ENCODE data around the gene KRTAP21-2. TPM values are rescaled to one million over a fixed set of nuclear protein-coding genes. Genes with fewer than 3 reads are reported as not detected.
"Not testable (repeated sequence)": the region's sequence is repeated elsewhere in the genome, so short reads cannot be mapped to it uniquely, and the experiment has no call there.

Gene KRTAP21-2
- total RNA-seq, 1 donor from 2014 or later: not detected

GRCh38 chr21:30758306-30758705 lies 11.2 kb upstream of the KRTAP21-2 start:
- intact Hi-C loops (cut with DNase I): no loop called here
- TF ChIP-seq, protein P1, sequence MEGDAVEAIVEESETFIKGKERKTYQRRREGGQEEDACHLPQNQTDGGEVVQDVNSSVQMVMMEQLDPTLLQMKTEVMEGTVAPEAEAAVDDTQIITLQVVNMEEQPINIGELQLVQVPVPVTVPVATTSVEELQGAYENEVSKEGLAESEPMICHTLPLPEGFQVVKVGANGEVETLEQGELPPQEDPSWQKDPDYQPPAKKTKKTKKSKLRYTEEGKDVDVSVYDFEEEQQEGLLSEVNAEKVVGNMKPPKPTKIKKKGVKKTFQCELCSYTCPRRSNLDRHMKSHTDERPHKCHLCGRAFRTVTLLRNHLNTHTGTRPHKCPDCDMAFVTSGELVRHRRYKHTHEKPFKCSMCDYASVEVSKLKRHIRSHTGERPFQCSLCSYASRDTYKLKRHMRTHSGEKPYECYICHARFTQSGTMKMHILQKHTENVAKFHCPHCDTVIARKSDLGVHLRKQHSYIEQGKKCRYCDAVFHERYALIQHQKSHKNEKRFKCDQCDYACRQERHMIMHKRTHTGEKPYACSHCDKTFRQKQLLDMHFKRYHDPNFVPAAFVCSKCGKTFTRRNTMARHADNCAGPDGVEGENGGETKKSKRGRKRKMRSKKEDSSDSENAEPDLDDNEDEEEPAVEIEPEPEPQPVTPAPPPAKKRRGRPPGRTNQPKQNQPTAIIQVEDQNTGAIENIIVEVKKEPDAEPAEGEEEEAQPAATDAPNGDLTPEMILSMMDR (IDR thresholded peaks at IDR 0.05): no peak
- ATAC-seq: no peak
- Histone ChIP-seq H3K4me1 (no peaks in the 10 kb centered on the region), H3K27ac (no peak overlapping the region), H3K4me3 (no peak overlapping the region), H3K27me3 (no peaks in the 10 kb centered on the region), H3K9me3 (no peaks in the 10 kb centered on the region), H3K36me3 (no peaks in the 10 kb centered on the region)
- DNase-seq: no peak

- H3K4me1 ChIP-seq; intact Hi-C loops (cut with DNase I); H3K36me3 ChIP-seq; H3K9me3 ChIP-seq; H3K27me3 ChIP-seq; H3K4me3 ChIP-seq; DNase-seq; H3K27ac ChIP-seq; ATAC-seq: not testable (repeated sequence)
Measured at GRCh38 chr21:30755328-30755727, 8.3 kb upstream of the KRTAP21-2 start, which contains the start of gene KRTAP21-1. Gene KRTAP21-1 (minus strand): TSS chr21:30755428. CDS start chr21:30755378, 50 bp downstream.

GRCh38 chr21:30740462-30740861 lies 6.6 kb downstream of the KRTAP21-2 start:
- TF ChIP-seq, protein P1 (IDR thresholded peaks at IDR 0.05): no peak
- ATAC-seq (no peak), DNase-seq (no peak)
- intact Hi-C loops (cut with DNase I): no loop called here
- Histone ChIP-seq H3K9me3 (no peaks in the 10 kb centered on the region), H3K27me3 (no peaks in the 10 kb centered on the region), H3K4me1 (no peaks in the 10 kb centered on the region), H3K27ac (no peak overlapping the region), H3K36me3 (no peaks in the 10 kb centered on the region), H3K4me3 (no peak overlapping the region)

- TF ChIP-seq, protein P1 (IDR thresholded peaks at IDR 0.05): no peak
- Histone ChIP-seq H3K9me3 (no peaks in the 10 kb centered on the region), H3K4me3 (no peak overlapping the region), H3K36me3 (no peaks in the 10 kb centered on the region), H3K27ac (no peak overlapping the region), H3K27me3 (no peaks in the 10 kb centered on the region), H3K4me1 (no peaks in the 10 kb centered on the region)
- DNase-seq (no peak), ATAC-seq (no peak)
- intact Hi-C loops (cut with DNase I): no loop called here
Measured at GRCh38 chr21:30733026-30733425, 14.0 kb downstream of the KRTAP21-2 start.

DNA sequence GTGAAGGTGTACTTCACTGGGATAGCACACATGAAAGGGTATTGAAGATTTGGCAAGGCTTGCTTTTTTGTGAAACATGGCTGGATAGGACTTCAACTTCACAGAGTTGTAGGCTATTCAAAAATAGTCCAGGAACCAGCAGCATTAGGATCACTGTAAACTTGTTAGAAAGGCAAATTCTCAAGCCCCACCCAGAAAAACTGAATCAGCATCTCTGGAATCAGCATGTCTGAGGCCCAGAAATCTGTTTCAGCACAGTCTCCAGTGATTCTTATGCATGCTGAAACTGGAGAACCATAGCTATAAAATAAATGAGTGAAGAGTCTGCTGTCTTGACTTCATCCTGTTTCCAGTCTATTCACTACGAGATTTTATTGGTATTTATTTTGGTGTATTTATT lies 20.3 kb downstream of the KRTAP21-2 start:
- no peak for DNase-seq
- Histone ChIP-seq H3K36me3 (no peaks in the 10 kb centered on the region), H3K27me3 (no peaks in the 10 kb centered on the region), H3K4me1 (no peaks in the 10 kb centered on the region), H3K27ac (no peak overlapping the region), H3K4me3 (no peak overlapping the region), H3K9me3 (no peaks in the 10 kb centered on the region)
- ATAC-seq: no peak
- TF ChIP-seq, protein P1 (IDR thresholded peaks at IDR 0.05): no peak
- intact Hi-C loops (cut with DNase I): no loop called here

DNA sequence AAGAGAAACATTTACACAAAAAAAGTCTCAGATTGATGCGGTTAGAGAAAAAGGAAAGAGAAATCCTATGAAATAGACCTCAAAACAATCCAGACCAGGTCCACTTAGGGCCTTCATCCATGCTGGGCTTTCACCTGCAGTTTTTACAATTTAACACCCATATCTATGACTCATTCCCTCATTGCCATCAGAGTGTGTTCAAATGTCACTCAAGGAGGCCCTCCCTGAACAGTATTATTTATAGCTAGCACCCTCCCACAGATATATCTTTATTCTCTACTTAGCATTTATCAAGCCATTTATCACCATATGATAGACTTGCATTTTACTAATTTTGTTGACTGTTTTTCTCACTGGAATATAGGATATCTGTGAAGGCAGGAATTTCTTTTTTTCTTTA lies 27.7 kb downstream of the KRTAP21-2 start:
- TF ChIP-seq, protein P1 (IDR thresholded peaks at IDR 0.05): no peak
- H3K4me3 ChIP-seq: no peak overlapping the region
- H3K27ac ChIP-seq: no peak overlapping the region
- no peaks in the 10 kb centered on the region for H3K9me3 ChIP-seq
- no peak for ATAC-seq
- H3K36me3 ChIP-seq: no peaks in the 10 kb centered on the region
- H3K27me3 ChIP-seq: no peaks in the 10 kb centered on the region
- no peaks in the 10 kb centered on the region for H3K4me1 ChIP-seq
- no peak for DNase-seq
- intact Hi-C loops (cut with DNase I): no loop called here
